Activated CD4-positive, alpha-beta T cell treated with anti-CD3 and anti-CD28 coated beads, Interleukin-2, Interleukin-4, amounts not matched to agents 100 ng/mL and 50 ng/mL, durations not matched to agents 16 hours and 8 hours (primary cell): ENCODE results near the gene FFAR4.
"Not testable (repeated sequence)": the region's sequence is repeated elsewhere in the genome, so short reads cannot be mapped to it uniquely, and the experiment has no call there.

Experiments
- DNase-seq: peaks from one replicate; pipeline ENCODE4 v3.0.0-alpha.2; 2020; ENCODE audit warnings: low spot score

The FFAR4 gene

GRCh38 chr10:93566435-93567276 lies at the start of gene FFAR4:
Gene FFAR4 (plus strand): TSS chr10:93566665. CDS start chr10:93566721, 56 bp downstream.
- no peak for DNase-seq

- no peak for DNase-seq
Measured at GRCh38 chr10:93518531-93518930, 47.9 kb upstream of the FFAR4 start.

GRCh38 chr10:93535293-93535692 lies 31.2 kb upstream of the FFAR4 start:
- DNase-seq, result no peak

- DNase-seq, result not testable (repeated sequence)
Measured at GRCh38 chr10:93540871-93541270, 25.6 kb upstream of the FFAR4 start.

- DNase-seq, result no peak
Measured at GRCh38 chr10:93541402-93542357, 24.8 kb upstream of the FFAR4 start.

- no peak for DNase-seq
Measured at GRCh38 chr10:93542358-93542791, 24.1 kb upstream of the FFAR4 start.

- not testable (repeated sequence) for DNase-seq
Measured at GRCh38 chr10:93546995-93547394, 19.5 kb upstream of the FFAR4 start.

GRCh38 chr10:93547522-93547921 lies 18.9 kb upstream of the FFAR4 start:
- no peak for DNase-seq

- DNase-seq, result no peak
Measured at GRCh38 chr10:93548376-93549071, 17.9 kb upstream of the FFAR4 start.

- no peak for DNase-seq
Measured at GRCh38 chr10:93550606-93551005, 15.9 kb upstream of the FFAR4 start.

- no peak for DNase-seq
Measured at GRCh38 chr10:93552780-93553179, 13.7 kb upstream of the FFAR4 start.

- no peak for DNase-seq
Measured at GRCh38 chr10:93553482-93554315, 12.8 kb upstream of the FFAR4 start.

GRCh38 chr10:93554316-93554663 lies 12.2 kb upstream of the FFAR4 start:
- DNase-seq, result no peak

GRCh38 chr10:93554760-93555432 lies 11.6 kb upstream of the FFAR4 start:
- peak; percentile 54 for DNase-seq

- DNase-seq, result no peak
Measured at GRCh38 chr10:93559490-93559889, 7.0 kb upstream of the FFAR4 start.

GRCh38 chr10:93560541-93560940 lies 5.9 kb upstream of the FFAR4 start:
- DNase-seq, result no peak

GRCh38 chr10:93565446-93565845 lies 1.0 kb upstream of the FFAR4 start:
- no peak for DNase-seq

- no peak for DNase-seq
Measured at GRCh38 chr10:93567277-93568104, 1.0 kb downstream of the FFAR4 start.

- no peak for DNase-seq
Measured at GRCh38 chr10:93568105-93568390, 1.6 kb downstream of the FFAR4 start.

GRCh38 chr10:93570383-93570782 lies 3.9 kb downstream of the FFAR4 start:
- DNase-seq, result no peak
